GM18519 (cell line): ENCODE measurements around the gene GLRX2.
"Not testable (repeated sequence)": the region's sequence is repeated elsewhere in the genome, so short reads cannot be mapped to it uniquely, and the experiment has no call there.

ENCODE experiments used
- ATAC-seq: cut with Tn5 transposase; IDR thresholded peaks from one replicate; pipeline ENCODE4 v1.9.1; 2021; ENCODE audit warnings: mild to moderate bottlenecking, moderate library complexity; ENCODE audit not compliant: unreplicated experiment, low FRiP score

Gene GLRX2

DNA sequence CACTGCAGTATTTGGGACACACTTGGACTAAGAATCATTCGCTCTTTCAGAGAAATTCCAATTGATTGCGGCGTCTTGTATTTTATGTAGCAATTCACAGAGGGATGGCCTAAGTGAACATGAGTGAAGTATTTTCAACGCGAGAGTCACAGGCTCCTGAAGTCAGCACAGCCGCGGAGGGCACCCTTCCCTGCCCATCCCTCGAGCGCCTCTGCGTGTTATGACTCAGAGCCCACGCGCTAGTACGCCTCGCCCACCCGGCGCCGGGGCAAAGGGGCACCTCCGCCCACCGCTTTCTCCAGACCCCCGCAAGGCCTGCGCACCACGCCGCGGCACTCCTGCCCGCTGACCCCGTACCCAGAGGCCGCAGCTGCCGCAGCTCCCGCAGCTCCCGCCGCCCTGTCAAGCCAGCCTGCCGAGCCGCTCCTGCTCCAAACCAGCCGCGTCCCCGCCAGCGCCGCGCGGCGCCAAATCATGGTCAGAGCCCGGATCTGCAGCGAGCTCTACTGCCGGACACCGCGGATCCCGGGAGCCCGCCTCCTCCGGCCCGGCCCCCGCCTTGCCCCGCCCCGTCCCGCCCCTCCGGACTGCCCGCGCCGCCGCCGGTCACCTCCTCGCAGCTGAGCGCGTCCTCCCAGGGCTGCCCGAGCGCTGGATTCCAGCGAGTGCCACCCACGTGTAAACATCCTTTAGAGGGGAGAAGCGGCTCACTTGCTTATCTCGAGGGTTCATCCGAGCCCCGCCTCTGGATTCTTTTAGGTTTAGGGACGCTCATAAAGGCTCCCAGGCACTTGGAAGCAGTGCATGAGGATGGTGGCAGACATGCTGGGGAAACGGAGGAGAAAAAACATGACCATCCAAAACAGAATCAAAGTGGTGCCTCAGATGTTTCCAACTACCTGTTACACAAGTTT is at the start of gene GLRX2:
GLRX2 (minus strand) TSS at position 508 of the 914 bp plus-strand sequence; CDS start at position 476, 32 bp downstream.
- ATAC-seq: peak; percentile 64

DNA sequence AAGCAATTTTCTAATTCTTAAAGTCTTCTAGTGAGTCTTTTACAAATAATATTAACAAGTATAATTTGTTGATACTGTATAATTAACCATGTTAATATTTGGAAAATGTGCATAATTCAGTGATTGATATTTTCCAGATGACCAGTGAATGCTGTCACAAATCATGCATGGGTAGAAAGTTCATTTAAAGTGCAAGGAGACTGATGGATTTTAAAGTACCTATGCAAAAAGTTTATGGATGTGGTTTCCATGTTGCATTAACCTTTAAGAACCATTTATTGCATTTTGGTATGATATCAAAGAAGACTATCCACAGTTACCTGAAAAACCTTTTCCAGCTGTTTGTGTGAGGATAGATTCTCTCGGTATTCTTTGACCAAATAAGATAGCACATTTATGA is 39.8 kb upstream of the GLRX2 start:
- no peak for ATAC-seq

DNA sequence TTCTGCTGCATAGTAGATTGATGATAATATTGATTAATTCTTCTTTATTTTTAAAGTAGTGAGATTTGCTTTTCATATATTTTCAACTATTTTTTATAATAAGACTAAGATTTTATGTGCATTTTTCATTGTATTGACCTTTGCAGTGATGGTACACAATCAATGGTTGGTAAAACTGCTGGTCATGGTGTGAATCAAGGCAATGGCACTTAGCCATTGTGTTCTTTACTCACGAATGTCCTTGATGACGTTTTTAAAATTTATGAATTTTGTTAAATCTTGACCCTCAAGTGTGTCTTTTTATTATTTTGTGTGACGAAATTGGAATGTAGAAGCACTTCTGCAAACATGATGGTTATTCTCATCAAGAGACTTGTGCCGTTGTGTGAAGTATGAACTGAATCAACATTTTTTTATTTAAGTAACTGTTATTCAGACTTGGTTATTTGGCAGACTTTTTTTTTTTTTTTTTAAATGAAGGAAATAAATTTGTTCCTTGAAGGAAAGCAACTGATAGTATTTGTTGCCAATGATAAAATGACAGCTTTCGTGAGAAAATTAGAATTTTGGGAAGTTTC is 39.2 kb upstream of the GLRX2 start:
- no peak for ATAC-seq

DNA sequence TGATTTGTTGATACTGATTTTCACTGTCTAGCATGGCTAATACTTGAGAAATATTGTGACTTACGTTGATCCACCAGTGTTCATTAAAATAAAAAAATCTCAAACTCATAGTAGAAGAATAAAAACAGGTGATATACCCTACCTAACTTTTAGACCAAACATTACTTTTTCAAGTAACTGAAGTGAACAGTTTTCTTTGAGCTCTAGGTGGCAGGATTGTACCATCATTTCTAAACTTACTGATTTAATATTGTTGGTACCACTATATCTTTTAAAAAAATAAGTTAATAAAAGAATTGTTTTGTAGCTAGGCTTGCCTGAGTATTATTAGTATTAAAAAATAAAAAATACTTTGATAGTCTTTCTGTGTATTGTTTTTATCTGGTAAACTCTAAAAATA is 38.1 kb upstream of the GLRX2 start:
- ATAC-seq: no peak

DNA sequence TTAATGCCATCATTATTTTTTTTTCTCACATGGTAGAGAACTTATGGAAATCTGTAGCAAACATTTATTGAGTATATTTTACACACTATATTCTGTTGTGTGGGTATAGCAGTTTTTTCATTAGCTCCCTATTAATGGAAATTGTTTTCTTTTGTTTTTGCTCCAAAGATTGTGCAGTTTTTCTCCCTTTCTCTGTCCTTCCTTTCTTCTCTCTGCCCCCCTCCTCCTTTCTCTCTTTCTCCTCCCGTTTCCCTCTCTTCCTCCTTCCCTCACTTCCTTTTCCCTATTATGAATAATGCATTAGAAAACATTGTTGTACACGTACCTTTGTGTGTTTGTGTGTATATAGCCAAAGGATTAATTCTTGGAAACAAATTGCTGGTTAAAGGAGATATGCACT is 37.2 kb upstream of the GLRX2 start:
- no peak for ATAC-seq

GRCh38 chr1:193141804-193142203 is 36.6 kb upstream of the GLRX2 start:
- no peak for ATAC-seq

GRCh38 chr1:193140254-193140653 is 35.0 kb upstream of the GLRX2 start:
- no peak for ATAC-seq

- ATAC-seq: peak; percentile 64
Measured at GRCh38 chr1:193131266-193131860, 26.1 kb upstream of the GLRX2 start.

DNA sequence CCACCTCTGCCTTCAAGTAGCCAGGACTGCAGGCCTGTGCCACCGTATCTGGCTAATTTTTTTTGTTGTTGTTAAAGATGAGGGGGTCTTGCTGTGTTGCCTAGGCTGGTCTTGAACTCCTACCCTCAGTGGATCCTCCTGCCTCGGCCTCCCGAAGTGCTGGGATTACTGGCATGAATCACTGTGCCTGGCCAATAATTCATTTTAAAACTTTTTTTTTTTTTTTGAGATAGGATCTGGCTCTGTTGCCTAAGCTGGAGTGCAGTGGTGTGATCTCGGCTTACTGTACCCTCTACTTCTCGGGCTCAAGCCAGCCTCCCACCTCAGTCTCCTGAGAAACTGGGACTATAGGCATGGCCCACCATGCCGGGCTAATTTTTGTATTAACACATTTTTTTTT is 20.2 kb upstream of the GLRX2 start:
- no peak for ATAC-seq

- ATAC-seq: no peak
Measured at GRCh38 chr1:193123751-193124150, 18.5 kb upstream of the GLRX2 start.

GRCh38 chr1:193121616-193122593 is 16.7 kb upstream of the GLRX2 start, which contains the start of gene CDC73:
Gene CDC73 (plus strand): TSS chr1:193122031. CDS start chr1:193122201, 170 bp downstream.
- ATAC-seq: peak; percentile 84

DNA sequence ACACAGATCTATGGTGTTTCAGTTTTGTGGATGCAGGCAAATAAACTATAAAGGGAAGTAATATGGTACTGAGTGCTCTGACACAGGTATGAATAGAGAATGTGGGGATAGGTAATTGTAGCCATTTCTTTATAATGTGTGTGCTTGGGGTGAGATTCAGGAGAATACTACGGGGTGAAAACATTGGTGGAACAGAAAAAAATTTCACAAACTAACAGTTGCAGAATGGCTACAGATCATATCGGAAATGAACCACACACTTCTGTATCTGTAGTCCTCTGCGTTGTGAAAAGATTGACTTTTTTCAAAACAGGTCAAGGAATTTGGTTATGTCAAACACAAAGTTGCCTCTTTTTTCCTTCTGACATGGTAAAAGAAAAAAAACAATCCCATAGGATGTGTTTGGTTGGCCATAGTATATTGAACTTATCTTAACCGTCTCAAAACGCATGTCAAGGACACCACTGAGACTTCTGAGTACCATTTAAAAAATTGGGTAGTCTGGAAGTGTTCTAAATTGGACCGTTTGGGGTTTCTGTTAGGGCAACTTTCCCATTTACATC is 15.5 kb upstream of the GLRX2 start:
- no peak for ATAC-seq

DNA sequence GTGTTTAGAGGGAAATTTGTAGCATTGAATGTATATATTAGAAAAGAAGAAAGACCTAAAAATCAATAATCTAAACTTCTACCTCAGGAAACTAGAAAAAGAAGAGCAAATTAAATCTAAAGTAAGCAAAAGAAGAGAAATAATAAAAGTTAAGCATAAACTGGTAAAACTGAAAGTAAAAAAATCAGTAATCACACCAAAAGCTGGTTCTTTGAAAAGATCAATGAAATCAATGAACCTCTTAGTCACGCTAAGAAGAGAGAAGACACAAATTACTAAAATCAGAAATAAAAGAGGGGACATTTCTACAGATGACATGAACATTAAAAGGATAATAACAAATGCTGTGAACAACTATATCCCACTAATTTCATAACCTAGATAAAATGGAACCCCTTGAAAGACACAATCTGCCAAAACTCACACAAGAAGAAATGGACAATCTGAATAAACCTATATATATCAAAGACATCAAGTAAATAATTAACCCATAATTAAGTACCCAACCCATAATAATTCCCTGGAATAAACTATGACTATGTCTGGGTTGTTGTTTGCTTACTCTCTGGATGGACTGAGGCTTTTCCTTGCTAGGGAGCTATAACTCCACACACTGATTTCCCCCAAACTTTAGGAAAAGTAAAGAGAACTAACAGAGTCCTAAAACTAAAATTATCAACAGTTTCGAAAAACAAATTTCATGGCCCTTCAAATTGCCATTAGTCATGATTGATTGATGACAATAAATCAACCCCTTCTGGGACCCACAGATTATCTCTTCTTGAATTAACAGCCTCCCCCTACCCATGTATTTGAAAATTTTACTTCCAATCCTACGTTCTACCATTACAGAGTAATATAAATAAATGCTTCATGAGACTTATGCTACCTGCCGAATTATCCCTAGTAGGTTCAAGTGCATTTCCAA is 13.9 kb upstream of the GLRX2 start:
- no peak for ATAC-seq

DNA sequence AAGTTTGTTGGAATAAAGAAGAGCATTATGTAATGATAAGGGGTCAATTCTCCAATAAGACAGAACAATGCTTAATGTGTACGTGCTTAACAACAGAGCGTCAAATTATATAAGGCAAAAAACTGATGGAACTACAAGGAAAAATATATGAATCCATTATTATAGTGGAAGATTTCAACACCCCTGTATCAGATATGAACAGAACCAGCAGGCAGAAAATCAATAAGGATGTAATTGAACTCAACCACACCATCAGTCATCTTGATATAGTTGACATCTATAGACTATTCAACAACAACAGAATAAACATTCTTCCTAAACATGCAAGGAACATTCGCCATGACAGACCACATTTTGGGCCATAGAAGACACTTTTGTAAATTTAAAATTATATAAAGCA is 13.0 kb upstream of the GLRX2 start:
- ATAC-seq: no peak

DNA sequence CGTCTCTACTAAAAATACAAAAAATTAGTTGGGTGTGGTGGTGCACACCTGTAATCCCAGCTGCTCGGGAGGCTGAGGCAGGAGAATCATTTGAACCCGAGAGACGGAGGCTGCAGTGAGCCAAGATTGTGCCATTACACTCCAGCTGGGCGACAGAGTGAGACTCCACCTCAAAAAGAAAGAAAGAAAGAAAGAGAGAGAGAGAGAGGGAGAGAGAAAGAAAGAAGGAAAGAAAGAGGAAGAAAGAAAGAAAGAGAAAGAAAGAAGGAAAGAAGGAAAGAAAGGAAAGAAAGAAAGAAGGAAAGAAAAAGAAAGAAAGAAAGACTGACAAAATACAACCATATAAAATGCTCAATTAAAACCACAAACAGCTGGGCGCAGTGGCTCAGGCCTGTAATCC is 12.0 kb upstream of the GLRX2 start:
- ATAC-seq: not testable (repeated sequence)

DNA sequence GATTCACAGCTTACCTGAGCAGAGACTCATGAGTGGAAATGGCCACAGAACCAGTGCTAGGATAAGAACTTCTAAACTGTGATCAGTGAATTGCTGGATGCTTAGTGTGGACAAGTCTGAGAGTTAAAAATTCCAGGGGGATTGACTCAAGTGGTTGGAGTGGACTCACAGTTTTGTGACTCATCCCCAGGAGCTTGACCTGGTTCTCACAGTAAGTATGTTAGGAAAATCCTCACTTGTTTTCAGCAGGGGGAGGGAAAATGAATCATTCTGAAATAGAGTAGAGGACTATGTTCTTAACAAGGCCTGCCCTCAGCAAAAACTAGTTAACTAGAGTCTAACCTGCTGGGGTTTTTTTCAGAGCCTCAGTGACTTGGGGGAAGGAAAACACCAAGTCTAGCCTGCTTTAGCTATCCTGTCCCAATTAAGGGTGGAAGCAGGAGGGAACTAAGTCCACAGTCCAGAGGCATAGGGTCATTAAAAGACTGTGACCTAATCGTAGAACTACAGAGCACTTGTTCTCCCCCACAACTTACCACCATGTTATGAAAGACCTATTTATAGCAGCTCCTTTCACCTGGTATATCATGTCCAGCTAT is 10.5 kb upstream of the GLRX2 start:
- ATAC-seq: no peak

- ATAC-seq: no peak
Measured at GRCh38 chr1:193114485-193115095, 9.4 kb upstream of the GLRX2 start.

GRCh38 chr1:193113992-193114332 is 8.7 kb upstream of the GLRX2 start:
- no peak for ATAC-seq
